ENCODE measurements around the gene NAGLU. TPM values are rescaled to one million over a fixed set of nuclear protein-coding genes. Genes with fewer than 3 reads are reported as not detected.

NAGLU gene
- total RNA-seq, 1 donor from 2014 or later = 24.8 TPM

DNA sequence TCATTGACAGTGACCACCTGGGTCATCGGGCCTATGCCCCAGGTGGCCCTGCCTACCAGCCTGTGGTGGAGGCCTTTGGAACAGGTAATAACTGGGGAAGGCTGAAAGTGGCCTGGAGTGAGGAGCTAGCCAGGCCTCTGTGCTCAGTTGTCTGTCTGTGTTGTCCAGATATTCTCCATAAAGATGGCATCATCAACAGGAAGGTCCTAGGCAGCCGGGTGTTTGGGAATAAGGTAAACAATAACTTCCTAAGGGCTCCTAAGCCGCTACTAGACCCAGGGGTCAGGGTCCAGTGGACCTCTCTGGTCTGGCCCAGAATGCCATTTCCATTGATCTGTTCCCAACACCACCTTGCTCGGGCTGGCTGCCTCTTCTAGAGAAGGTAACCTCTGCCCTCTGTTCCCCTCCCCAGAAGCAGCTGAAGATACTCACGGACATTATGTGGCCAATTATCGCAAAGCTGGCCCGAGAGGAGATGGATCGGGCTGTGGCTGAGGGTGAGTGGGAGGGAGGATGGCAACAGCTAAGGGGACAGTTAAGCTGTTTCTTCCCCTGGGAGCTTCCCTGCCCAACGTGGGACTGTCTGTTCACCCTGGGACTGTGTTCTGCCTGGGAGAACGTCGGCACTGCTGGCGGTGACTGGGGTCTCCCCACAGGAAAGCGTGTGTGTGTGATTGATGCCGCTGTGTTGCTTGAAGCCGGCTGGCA, 28.9 kb downstream of the NAGLU start:
- DNase-seq (ENCODE audit: low read depth) = no peak

DNA sequence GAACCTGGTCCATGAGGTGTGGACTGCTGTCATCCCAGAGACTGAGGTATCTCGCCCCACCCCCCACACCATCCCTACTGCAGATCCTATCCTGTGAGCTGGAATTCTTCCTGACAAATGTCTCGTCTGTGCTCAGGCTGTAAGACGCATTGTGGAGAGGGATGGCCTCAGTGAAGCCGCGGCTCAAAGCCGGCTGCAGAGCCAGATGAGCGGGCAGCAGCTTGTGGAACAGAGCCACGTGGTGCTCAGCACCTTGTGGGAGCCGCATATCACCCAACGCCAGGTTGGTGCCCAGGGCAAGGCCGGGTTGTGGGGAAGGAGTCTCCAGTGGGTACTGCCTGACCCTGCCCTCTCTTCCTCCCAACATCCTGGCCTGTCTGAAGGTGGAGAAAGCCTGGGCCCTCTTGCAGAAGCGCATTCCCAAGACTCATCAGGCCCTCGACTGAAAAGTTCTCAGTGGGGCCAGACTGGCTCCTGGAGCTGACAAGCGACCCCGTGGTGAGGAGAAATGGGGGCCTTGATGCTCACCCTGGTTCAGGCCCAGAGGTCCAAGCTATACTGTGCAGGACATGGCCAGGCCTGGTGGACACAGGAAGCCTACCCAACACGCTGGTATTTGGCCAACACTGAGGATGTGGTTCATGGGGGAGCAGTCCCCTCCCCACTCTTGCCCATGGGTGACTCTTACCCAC, 29.6 kb downstream of the NAGLU start:
- no peak for DNase-seq (ENCODE audit: low read depth)

DNA sequence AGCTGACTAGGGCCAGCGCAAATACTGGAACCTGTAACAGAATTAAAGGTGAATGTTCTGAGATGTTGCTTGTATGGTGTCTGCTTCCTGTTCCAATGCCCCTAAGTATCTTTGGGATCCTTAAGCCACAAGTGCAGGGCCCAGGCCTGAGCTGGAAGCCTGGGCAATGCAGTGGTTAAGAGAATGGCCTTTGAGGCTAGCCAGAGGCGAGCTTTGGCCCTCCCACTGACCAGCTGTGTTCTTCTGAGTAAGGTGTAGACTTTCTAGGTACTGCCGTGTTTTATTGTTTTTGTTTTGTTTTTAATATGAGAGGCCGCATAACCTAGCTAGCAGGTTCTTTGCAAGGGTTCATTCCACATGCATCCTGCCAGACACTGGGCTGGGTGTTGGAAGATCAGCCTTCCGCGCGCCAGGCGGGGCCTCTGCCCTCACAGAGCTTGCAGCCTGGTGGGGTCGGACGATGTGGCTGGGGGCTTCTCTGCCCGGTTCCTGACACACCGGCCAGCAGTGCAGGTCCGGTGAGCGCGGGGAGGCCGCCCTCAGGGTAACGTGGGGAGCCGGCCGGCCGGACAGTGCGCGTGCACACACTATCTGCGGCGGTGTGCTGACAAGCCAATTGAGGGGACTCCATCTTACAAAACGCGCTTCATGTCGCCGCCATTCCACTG, 30.3 kb downstream of the NAGLU start:
- DNase-seq (ENCODE audit: low read depth) = no peak

DNA sequence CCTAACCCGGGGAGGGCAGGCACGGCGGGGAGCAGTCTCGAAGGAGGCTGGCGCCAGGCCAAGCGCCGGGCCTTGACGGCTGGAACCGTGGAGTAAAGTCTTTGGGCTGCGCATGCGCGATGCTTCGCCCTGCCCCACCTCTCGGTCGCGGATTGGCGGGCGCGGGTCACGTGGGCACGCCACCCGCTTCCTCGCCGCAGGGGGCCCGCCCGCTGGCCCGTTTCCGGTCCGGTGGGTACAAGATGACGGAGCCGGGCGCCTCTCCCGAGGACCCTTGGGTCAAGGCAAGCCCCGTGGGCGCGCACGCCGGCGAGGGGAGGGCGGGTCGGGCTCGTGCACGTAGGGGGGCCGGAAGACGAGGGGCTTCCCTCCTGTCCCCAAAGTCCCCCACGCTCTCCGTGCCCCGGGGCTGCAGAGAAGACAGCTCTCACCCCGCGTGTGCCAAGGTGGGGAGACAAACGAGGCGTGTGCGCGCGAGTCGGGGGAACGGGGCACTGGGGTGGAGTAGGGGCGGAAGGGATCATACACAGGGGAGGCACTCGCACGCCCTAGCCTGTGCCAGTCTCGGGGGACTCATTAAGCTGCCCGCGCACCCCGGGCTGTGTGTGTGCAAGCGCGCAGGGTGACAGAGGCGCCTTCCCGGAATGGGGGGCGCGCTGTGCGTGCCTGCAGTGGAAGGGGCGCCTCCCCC, 31.0 kb downstream of the NAGLU start, which contains the start of gene MLX:
MLX (plus strand) TSS at position 218 of the 691 bp plus-strand sequence; CDS start at position 243, 25 bp downstream.
- DNase-seq (ENCODE audit: low read depth) = peak; percentile 66

DNA sequence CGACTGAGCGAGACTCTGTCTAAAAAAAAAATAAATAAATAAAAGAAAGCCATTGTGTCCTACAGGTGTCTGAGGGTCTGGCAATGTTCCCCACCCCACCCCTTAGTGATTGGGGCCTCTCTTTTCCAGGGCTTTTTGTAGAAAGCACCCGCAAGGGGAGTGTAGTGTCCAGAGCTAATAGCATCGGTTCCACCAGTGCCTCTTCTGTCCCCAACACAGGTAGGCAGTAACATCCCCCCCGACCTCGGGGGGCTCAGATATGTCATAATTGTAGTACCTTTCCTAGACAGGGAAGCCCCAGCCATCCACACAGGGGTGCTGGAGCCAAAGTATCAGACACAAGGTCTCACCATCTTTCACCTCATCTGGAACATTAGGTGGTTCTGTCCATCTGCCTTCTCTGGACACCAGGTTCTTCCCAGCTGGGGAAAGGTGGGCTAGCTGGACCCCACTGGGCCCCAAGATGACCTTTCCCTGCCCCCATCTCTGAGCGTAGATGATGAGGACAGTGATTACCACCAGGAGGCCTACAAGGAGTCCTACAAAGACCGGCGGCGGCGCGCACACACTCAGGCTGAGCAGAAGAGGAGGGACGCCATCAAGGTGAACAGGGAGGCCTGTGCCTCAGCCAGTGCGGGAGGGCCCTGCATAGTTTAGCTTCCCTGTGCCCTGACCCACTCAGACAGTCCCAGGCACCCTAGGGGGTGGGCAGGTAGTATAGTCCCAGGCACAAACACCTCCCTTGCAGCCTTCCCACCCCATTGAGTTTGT, 32.5 kb downstream of the NAGLU start:
- no peak for DNase-seq (ENCODE audit: low read depth)

DNA sequence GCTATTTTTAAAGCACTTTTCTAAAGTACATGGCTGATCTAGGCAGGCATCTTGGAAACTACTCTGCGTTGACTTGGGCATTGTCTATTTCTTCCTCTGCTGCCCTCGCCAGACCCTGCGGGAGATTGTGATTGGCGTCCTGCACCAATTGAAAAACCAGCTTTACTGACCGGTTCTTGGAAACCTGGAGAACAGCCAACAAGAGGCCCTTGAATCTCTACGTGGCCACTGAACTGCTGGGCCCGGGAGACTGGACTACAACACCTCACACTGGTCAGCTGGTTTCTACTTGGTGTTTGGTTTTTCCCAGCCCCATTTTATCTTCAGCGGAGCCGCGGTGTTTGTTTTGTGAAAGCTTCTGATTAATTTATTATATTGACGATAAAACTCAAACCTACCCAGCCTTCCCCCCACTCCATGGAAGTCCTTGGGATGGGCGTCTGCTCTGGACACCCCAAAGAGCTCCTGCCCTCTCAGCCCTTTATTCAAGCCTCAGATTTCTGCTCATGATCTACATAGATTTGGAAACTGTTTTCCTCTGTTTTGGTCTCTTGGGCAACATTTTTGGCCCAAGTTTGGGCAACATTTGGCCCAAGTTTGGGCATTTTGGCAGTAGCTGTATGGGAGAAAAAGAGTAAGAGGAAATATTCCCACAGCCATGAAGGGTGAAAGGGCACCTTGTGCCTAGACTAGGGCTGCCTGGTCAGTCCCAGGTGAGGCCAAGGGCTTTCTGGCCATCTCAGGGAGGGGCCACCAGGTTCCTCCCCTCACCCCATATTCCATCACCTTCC, 35.6 kb downstream of the NAGLU start:
- DNase-seq (ENCODE audit: low read depth) = no peak

DNA sequence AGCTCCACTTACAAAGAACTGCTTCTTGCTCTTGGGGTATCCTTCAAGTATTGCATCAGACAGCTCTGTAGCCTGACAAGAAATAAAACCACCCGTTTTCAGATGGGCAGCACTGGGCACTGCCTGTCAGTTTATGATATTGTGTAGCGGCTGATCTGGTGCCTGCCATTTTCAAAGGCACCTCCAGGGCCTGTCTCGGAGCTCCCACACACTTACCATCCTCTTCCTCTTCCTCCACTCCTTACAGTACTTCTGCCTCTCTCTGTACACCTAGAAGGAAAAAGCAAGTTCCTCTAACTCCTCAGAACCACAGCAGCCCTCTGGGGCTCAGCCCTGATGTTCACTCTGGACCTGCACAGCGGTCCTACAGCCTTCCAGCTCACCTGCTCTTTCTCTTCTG, 37.1 kb downstream of the NAGLU start:
- DNase-seq (ENCODE audit: low read depth) = no peak

DNA sequence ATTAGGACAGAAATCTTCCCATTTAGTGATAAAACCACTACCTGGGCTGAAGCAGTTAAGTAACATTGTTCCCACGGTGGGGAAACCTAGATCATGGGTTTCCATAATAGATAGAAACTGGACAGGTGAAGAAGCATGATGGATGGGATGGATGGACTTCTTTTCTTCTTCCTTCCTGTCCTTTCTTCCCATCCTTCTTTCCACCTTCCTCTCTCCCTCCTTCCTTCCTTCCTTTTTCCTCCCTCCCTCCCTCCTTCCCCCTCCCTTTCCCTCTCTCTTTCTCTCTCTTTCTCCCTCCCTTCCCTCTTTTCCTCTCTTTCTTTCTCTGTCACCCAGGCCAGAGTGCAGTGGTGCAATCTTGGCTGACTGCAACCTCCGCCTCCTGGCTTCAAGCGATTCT, 38.4 kb downstream of the NAGLU start:
- no peak for DNase-seq (ENCODE audit: low read depth)

DNA sequence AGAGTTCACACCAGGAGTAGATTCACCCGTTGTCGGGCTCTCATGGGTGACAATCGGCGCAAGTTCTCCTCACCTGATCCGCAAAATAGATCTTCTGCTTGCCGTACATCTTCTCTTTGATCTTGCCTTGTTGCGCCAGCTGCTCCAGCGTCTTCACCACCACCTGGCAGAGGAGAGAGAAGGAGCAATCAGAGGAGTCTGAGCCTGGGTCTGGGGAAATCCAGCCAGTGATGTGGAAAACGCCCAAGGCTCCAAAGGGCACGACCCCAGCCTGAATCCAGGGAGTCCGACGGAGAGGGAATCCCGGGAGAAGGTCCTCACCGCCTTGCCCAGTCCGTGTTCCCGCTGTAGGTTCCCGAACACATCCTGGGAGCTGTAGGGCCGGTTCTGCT, 41.1 kb downstream of the NAGLU start:
- no peak for DNase-seq (ENCODE audit: low read depth)

DNA sequence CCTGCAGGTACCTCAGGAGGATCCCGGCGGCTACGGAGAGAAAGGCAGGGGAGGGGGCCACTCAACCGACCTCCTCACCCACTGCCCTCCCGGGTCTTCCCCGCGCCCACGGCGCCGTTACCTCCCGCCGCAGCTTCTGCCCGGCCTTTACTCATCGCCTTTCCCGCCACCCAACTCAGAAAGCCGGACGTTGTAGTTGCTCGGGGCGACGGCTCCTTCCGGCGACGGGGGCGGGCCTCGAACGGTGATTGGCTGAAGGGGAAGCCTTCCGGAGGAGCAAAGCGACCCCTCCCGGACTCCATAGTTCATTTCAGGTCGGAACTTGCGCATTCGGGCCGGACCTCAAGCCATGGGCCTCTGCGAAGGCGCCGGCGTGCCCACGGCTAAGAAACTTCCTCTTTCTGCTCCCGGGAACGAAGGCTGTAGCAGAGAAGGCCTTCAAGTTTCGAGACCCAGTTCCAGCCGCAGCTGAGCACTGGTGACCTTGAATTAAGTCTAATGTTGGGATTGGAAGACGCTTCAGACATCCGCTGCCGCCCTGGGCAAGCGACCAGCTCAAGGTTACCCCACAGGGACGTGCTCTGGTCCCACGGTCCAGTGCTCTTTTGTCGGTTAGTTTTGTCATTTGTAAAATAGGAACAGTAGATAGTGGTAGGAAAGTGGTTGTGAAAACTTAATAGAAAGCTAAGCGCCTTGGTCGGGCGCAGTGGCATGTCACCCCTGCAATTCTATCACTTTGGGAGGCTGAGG, 41.7 kb downstream of the NAGLU start, which contains the start of gene PSMC3IP:
PSMC3IP (minus strand) TSS at position 198 of the 750 bp plus-strand sequence; CDS start at position 155, 43 bp downstream.
- DNase-seq (ENCODE audit: low read depth) = peak; percentile 85

DNA sequence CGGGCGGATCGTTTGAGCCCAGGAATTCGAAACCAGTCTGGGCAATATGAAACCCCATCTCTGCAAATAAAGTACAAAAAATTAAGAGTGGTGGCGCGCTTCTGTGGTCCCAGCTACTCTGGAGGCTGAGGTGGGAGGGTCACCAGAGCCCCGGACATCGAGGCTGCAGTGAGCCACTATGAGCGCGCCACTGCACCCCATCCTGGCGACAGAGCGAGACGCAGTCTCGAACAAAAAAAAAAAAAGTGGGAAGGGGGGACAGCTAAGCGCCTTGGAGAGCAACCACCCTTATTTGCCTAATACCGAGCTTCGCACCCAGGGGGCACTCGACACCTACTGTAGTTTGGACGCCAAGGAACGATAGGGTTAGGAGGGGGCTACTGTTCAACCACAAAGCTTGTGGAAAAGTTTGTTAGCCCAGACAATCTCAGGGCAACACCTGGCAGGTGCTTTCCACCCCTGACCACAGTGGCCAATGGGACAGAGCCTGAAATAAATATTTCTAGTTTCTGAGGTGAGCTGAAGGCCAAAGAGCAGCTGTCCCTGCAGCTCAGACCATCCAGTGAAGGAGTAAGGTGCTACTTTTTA, 42.3 kb downstream of the NAGLU start:
- peak; percentile 58 for DNase-seq (ENCODE audit: low read depth)

DNA sequence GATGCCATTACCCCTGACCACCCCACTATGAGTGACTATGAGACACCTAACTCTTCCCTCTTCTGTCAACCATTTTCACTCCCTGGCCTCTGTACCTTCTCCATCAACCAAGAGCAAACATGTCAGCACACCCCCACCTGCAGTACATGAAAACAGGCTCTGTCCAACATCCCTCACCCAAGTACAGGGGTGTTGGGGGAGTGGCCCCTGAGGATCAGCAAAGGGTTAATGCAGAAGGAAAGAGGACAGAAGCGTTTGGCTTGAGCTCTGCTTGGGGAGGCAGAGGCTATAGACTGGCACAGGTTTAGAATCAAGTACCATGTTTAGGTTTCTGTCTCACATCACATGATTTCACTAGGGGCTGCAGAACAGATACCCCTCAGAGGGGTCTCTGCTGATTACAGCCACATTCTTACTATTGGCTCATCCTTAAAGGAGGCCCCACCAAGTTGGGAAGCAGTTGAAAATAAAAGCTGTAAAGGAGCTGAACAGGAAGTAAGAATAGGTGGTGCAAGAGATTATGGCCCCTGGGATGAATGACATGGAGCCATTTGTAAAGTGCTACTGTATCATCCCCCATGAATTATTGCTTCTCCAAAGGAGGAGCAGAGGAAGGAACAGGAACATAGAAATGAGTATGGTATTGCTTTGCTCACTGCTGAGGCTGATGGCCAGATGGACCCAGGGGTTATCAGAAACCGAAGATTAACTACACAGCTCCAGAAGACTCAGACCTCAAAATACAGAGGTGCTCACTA, 43.9 kb downstream of the NAGLU start:
- DNase-seq (ENCODE audit: low read depth) = no peak

DNA sequence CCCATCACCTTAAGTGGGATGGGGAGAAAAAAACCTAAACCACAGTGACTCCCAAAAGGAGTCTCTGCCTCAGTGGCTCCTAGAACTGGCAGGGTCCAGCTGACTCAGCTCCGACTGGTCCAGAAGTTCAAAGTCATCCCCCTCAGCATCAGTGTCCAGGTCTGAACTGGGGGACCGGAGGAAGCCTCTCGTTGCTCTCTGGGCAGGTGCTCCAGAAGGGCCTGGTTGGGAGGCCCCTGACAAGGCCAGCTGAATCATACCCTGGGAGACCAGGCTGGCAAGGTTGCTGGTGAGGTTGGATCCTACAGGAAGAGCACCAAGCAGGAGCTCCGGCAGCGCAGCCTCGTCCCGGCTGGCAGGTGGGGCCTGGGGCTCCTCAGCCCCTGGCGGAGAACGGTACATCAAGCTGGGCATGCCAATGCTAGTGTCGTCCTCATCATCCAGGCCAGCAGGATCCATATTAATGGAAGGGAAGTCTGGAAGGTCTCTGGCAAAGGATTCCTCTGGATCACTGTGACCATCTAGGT, 45.8 kb downstream of the NAGLU start:
- no peak for DNase-seq (ENCODE audit: low read depth)

DNA sequence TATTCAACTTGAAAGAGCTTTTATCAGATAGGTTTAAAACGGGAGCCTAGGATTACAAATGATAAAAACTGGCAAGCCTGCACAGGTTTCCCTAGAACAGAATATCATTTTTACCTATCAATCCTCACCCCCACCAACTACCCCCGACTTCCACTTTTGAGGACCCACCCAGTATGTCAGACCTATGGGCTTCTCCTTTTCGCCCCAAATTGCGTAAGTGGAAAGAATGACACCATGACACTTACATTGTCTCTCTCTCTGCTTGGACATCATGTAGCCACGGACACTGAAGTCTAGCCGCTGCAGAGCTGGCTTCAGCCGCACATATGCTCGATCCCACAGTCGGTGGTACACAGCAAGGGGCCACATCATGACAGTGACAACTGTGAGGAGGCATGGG, 48.8 kb downstream of the NAGLU start:
- no peak for DNase-seq (ENCODE audit: low read depth)

DNA sequence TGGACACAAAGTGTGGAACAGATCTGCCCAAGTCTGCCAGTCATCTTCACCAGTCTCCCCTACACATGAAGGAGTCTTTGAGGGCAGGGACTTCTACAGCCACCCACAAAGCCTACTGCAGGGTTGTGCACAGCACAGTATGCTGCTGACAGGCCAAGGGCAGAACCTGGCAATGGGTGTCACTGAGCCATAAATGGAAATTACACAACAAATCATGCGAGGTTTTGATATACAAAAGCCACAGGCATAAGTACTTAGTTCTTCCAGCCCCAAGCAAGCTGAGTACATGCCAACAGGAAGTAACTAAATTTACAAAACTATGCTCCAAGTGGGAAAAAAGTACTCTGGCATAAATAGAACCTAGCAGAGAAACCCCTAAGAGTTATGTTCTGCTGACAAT, 49.3 kb downstream of the NAGLU start:
- no peak for DNase-seq (ENCODE audit: low read depth)

DNA sequence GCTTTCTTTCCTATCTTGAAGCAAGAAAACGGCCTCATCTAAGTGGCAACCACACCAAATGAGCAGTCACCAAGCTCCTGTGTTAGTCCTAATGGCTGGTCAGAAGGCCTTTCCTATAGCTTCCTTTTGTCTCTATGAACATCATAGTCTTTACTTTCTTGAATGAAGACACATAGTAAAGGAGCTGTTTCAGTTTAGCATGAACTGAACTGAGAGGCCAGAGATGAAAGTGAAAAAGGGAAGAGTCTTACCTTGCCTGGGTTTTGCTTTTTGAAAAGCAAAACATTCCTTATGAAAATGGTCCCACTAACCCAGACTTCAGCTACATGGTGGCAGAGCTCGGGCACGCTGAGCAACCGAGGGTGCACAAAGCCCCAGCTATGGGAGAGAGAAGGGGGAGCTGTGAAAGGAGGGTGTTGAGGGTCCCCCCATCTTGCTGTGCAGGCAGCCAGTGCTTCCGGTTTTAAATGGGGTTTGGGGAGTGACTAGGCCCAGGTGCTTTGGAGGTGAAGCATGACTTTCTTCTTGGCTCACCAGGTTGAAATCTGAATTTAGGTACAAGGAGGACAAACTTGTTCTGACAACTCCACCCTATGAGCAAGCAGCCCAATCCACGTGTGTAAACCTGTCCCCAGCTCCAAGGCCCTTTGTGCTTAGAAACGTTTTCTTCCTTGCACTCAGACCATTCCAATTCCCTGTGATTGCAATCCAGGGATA, 50.6 kb downstream of the NAGLU start:
- DNase-seq (ENCODE audit: low read depth) = no peak

DNA sequence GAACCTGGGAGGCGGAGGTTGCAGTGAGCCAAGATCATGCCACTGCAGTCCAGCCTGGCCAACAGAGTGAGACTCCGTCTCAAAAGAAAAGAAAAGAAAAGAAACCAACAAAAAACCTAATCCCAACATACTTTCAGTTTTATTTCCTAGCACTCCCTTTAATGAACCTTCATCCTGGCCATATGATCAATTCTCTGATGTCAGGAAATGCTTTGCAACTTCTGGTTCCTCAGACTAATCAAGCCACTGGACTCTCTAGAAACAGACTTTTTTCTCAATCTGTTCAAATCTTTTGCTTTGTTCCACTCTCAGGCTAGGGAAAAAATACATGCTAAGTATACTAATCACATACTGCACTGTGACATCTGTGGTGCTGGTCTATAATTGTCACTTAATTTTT, 54.8 kb downstream of the NAGLU start:
- DNase-seq (ENCODE audit: low read depth) = no peak

DNA sequence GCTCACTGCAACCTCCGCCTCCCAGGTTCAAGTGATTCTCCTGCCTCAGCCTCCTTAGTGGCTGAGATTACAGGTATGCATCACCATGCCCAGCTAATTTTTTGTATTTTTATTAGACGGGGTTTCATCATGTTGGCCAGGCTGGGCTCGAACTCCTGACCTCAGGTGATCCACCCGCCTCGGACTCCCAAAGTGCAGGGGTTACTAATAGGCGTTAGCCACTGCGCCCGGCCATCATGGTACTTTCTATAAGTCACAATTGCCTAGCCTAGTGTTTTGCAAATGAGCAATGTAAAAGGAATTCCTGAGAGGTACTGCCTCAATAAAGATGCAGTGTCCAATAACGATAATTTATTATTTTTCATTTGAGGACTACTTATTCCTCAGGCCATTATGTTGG, 55.4 kb downstream of the NAGLU start:
- DNase-seq (ENCODE audit: low read depth) = no peak
